PC-3 (cell line): Measurements from ENCODE around the gene MAD1L1.

Experiments used
- EZH2 ChIP-seq: fragments of 300-600 bp; sonication (generic); IDR thresholded peaks from one replicate; pipeline ENCODE4 v1.6.1; 2017; ENCODE audit warnings: antibody characterized with exemption, mild to moderate bottlenecking, low read length; ENCODE audit not compliant: unreplicated experiment
- EZH2phosphoT487 ChIP-seq: fragments of 300-600 bp; sonication (generic); IDR thresholded peaks from 2 replicates; pipeline ENCODE4 v1.6.1; 2018; ENCODE audit warnings: mild to moderate bottlenecking, antibody characterized with exemption, low read length, borderline replicate concordance
- TF ChIP-seq, protein P1 (sequence below): fragments of 300-600 bp; sonication (generic); conservative IDR thresholded peaks from 2 replicates; pipeline ENCODE4 v1.5.1; 2017; ENCODE audit warnings: antibody characterized with exemption, low read depth, mild to moderate bottlenecking, low read length

DNA sequence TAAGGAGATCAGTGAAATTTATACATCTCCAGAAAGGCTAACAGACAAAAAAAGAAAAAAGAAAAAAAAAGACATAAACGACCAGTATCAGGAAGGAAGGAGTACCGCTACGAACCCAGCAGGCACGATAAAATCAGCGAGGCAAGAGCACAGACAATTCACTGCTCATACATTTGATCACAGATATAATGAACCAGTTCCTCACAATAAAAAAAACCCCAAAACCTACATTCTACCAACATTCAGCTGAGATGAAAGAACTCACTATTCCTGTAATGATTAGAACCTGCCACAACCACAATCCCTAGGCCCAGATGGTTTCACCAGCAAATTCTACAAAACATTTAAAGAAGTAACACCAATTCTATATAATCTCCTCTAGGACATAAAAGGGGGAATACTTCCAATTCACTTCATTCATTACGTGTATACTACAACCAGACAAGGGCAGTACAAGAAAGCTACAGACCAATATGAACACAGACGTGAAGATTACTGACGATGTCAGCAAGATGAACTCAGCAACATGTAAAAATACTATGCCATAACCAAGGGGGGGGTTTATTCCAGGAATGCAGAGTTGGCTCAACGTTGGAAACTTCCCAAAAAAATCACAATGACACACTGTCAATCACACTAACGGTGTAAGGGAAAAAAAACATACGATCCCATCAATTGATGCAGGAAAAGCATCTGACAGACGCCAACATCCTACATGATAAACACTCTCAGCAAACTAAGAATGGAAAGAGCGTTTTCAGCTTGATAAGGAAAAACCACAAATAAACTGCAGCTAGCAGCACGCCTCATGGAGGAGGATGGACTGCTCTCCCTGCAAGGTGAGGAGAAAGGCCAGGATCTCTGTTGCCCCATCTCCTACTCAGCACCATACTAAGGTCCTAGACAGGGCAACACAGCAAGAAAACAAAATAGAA is 306.5 kb downstream of the MAD1L1 start:
- TF ChIP-seq, protein P1, sequence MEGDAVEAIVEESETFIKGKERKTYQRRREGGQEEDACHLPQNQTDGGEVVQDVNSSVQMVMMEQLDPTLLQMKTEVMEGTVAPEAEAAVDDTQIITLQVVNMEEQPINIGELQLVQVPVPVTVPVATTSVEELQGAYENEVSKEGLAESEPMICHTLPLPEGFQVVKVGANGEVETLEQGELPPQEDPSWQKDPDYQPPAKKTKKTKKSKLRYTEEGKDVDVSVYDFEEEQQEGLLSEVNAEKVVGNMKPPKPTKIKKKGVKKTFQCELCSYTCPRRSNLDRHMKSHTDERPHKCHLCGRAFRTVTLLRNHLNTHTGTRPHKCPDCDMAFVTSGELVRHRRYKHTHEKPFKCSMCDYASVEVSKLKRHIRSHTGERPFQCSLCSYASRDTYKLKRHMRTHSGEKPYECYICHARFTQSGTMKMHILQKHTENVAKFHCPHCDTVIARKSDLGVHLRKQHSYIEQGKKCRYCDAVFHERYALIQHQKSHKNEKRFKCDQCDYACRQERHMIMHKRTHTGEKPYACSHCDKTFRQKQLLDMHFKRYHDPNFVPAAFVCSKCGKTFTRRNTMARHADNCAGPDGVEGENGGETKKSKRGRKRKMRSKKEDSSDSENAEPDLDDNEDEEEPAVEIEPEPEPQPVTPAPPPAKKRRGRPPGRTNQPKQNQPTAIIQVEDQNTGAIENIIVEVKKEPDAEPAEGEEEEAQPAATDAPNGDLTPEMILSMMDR, result no peak
- TF ChIP-seq EZH2 (no peak), EZH2phosphoT487 (no peak)
